Inflammatory macrophage treated with lipopolysaccharide for 1 hour (primary cell): ENCODE results near the gene SREBF2.
A peak's percentile ranks its signal among the peaks of the same experiment; 100 is the strongest.

Experiments
- DNase-seq, 2 donors: peaks; one replicate each; pipeline ENCODE4 v3.0.0-alpha.2; 2020 to 2022

SREBF2 gene

GRCh38 chr22:41923595-41924276 lies 90.8 kb downstream of the SREBF2 start:
- no peak for DNase-seq

- DNase-seq = peak; percentile 28 to 47
These were observed 93.0 kb downstream of the SREBF2 start for GRCh38 chr22:41925783-41926460.

GRCh38 chr22:41927813-41928212 lies 94.9 kb downstream of the SREBF2 start:
- DNase-seq = no peak

- no peak for DNase-seq
These were observed 95.9 kb downstream of the SREBF2 start for GRCh38 chr22:41928593-41929417.

- DNase-seq = no peak
These were observed 96.5 kb downstream of the SREBF2 start for GRCh38 chr22:41929418-41929810.

- DNase-seq = no peak
These were observed 98.9 kb downstream of the SREBF2 start for GRCh38 chr22:41931701-41932269.

GRCh38 chr22:41932353-41932752 lies 99.4 kb downstream of the SREBF2 start:
- DNase-seq = no peak

GRCh38 chr22:41933411-41934177 lies 100.7 kb downstream of the SREBF2 start:
- no peak for DNase-seq

- DNase-seq = no peak
These were observed 101.5 kb downstream of the SREBF2 start for GRCh38 chr22:41934284-41935014.

- no peak for DNase-seq
These were observed 102.1 kb downstream of the SREBF2 start for GRCh38 chr22:41935015-41935351.

- no peak for DNase-seq
These were observed 102.6 kb downstream of the SREBF2 start for GRCh38 chr22:41935509-41935908.

GRCh38 chr22:41936894-41937169 lies 103.9 kb downstream of the SREBF2 start:
- no peak for DNase-seq

GRCh38 chr22:41939981-41940831 lies 107.3 kb downstream of the SREBF2 start:
- peak in 1 of 2 donors; percentile 23 for DNase-seq

GRCh38 chr22:41940832-41941765 lies 108.2 kb downstream of the SREBF2 start:
- DNase-seq = peak; percentile 60 to 84

GRCh38 chr22:41943661-41944209 lies 110.8 kb downstream of the SREBF2 start:
- DNase-seq = peak in 1 of 2 donors; percentile 30

GRCh38 chr22:41946629-41947423 lies 113.9 kb downstream of the SREBF2 start, which contains the start of gene CENPM:
Gene CENPM, minus strand, starts transcription at chr22:41947152. Its CDS starts 76 bp downstream, at chr22:41947076.
- DNase-seq = peak; percentile 92 to 96

- no peak for DNase-seq
These were observed 114.6 kb downstream of the SREBF2 start for GRCh38 chr22:41947424-41948080.

- no peak for DNase-seq
These were observed 115.2 kb downstream of the SREBF2 start for GRCh38 chr22:41948142-41948541.
